GM06990 (cell line): ENCODE results near the gene SHE.
"Not testable (repeated sequence)": the region's sequence is repeated elsewhere in the genome, so short reads cannot be mapped to it uniquely, and the experiment has no call there.

Experiments
- DNase-seq: peaks from one replicate; pipeline ENCODE4 v3.0.0-alpha.2; 2011; ENCODE audit not compliant: insufficient read length; ENCODE audit errors: extremely low read depth
- H3K27me3 ChIP-seq: replicated peaks from 2 replicates; pipeline ENCODE4 v1.6.0; 2011; ENCODE audit warnings: low read length; ENCODE audit not compliant: control insufficient read depth, insufficient read depth
- H3K36me3 ChIP-seq: 2 replicates; pipeline ENCODE4 v1.5.1; 2011; ENCODE audit warnings: low read length; ENCODE audit not compliant: control insufficient read depth, insufficient read depth
- H3K4me3 ChIP-seq: replicated peaks from 2 replicates; pipeline ENCODE4 v1.5.1; 2011; ENCODE audit warnings: low read depth, mild to moderate bottlenecking, control low read depth, low read length
- CTCF ChIP-seq: IDR thresholded peaks from 2 replicates; pipeline ENCODE4 v1.5.1; 2011; ENCODE audit warnings: low read length, control low read depth, mild to moderate bottlenecking, inconsistent platforms; ENCODE audit not compliant: insufficient read depth, poor library complexity, severe bottlenecking

SHE gene

GRCh38 chr1:154490317-154490716 is 11.9 kb downstream of the SHE start:
- TF ChIP-seq CTCF: no peak
- no peaks in the 10 kb centered on the region for H3K36me3 ChIP-seq
- no peaks in the 10 kb centered on the region; the same call in 1 of the 2 replicates for H3K27me3 ChIP-seq
- no peak for DNase-seq
- no peak overlapping the region for H3K4me3 ChIP-seq

GRCh38 chr1:154489695-154490274 is 12.4 kb downstream of the SHE start:
- no peak overlapping the region for H3K4me3 ChIP-seq
- DNase-seq: no peak
- H3K27me3 ChIP-seq: no peaks in the 10 kb centered on the region; the same call in 1 of the 2 replicates
- H3K36me3 ChIP-seq: no peaks in the 10 kb centered on the region
- no peak for TF ChIP-seq CTCF

- TF ChIP-seq CTCF: no peak
- Histone ChIP-seq H3K36me3 (no peaks in the 10 kb centered on the region), H3K4me3 (no peak overlapping the region), H3K27me3 (no peaks in the 10 kb centered on the region; the same call in none of the 2 replicates)
- DNase-seq: no peak
Measured at GRCh38 chr1:154488922-154489321, 13.3 kb downstream of the SHE start.

GRCh38 chr1:154486756-154487155 is 15.5 kb downstream of the SHE start:
- not testable (repeated sequence) for H3K4me3 ChIP-seq, H3K27me3 ChIP-seq, H3K36me3 ChIP-seq, DNase-seq

- Histone ChIP-seq H3K4me3 (no peak overlapping the region), H3K36me3 (no peaks in the 10 kb centered on the region), H3K27me3 (no peaks in the 10 kb centered on the region; the same call in 1 of the 2 replicates)
- no peak for TF ChIP-seq CTCF
- no peak for DNase-seq
Measured at GRCh38 chr1:154485910-154486496, 16.2 kb downstream of the SHE start.

GRCh38 chr1:154485106-154485505 is 17.1 kb downstream of the SHE start:
- H3K36me3 ChIP-seq: no peaks in the 10 kb centered on the region
- H3K4me3 ChIP-seq: no peak overlapping the region
- no peaks in the 10 kb centered on the region; the same call in 1 of the 2 replicates for H3K27me3 ChIP-seq
- no peak for DNase-seq
- TF ChIP-seq CTCF: no peak
